Activated T-cell treated with anti-CD3 and anti-CD28 coated beads, Interleukin-2, amount 50 U/mL, for 1 hour (primary cell): Measurements from ENCODE around the gene BCAS4.
"Not testable (repeated sequence)": the region's sequence is repeated elsewhere in the genome, so short reads cannot be mapped to it uniquely, and the experiment has no call there.

ENCODE experiments used
- DNase-seq: peaks from one replicate; pipeline ENCODE4 v3.0.0-alpha.2; 2020

Gene BCAS4

DNA sequence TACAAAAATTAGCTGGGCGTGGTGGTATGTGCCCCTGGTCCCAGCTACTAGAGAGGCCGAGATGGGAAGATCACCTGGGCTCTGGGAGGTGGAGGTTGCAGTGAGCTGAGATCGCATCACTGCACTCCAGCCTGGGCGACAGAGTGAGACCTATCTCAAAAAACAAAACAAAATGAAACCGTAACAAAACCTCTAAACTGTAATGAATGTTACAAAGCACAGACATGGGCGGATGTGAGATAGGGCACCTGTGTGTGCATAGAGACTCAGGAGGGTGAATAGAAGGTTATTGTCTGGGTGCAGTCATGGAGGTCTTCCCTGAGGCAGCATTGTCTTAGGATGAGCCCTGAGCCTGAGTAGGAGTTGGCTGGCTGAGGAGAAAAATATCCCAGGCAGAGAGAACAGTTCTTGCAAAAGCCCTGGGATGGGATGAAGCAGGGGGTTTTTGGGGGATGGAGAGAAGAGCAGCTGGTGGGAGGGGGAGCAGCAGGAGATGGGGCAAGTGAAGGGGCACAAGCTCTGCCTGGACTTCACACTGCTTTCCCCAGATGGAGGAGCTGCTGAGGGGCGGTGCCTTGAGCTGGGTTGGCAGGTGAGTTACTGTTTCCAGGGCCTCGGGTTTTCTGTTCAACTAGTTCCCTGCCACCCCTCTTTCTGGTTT, 5.2 kb downstream of the BCAS4 start:
- no peak for DNase-seq

DNA sequence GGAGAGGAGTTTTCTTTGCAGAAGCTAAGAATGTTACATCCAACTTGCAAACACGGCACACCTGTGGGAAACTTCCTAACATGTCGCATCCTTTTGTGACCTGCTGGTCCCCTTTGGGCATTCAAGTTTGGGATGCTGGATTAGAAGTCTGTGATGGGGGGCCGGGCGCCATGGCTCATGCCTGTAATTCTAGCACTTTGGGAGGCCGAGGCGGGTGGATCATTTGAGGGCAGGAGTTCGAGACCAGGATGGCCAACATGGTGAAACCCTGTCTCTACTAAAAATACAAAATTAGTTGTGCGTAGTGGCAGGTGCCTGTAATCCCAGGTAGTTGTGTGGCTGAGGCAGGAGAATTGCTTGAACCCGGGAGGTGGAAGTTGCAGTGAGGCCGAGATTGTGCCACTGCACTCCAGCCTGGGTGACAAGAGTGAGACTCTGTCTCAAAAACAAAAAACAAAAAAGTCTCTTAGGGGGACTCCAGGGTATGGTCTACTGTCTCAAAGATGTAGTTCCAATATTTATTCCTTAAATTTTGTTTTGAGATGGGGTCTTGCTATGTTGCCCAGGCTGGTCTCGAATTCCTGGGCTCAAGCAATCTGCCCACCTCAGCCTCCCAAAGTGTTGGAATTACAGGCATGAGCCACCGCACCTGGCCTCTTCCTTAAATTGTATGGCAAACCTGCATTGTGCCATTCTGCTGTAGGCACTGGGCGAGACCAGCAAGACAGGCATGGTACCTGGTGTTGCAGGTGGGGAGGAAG, 6.3 kb downstream of the BCAS4 start:
- not testable (repeated sequence) for DNase-seq

DNA sequence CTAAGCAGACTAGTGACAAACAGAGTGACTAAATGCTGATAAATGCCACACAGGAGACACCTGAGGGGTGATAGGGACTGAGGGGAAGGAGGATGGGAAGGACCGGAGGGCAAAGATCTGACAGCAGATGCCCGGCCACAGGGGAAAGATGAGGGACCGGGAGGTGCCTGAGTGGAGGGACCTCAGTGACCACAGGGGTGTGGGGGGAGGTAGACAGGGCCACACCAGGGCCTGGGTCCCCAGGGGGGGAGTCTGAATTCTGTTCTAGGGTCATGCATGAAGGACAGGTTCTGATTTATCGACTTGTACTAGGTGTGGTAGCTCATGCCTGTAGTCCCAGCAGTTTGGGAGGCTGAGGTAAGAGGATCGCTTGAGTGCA, 6.9 kb downstream of the BCAS4 start:
- no peak for DNase-seq

GRCh38 chr20:50802289-50802688, 7.4 kb downstream of the BCAS4 start:
- no peak for DNase-seq

DNA sequence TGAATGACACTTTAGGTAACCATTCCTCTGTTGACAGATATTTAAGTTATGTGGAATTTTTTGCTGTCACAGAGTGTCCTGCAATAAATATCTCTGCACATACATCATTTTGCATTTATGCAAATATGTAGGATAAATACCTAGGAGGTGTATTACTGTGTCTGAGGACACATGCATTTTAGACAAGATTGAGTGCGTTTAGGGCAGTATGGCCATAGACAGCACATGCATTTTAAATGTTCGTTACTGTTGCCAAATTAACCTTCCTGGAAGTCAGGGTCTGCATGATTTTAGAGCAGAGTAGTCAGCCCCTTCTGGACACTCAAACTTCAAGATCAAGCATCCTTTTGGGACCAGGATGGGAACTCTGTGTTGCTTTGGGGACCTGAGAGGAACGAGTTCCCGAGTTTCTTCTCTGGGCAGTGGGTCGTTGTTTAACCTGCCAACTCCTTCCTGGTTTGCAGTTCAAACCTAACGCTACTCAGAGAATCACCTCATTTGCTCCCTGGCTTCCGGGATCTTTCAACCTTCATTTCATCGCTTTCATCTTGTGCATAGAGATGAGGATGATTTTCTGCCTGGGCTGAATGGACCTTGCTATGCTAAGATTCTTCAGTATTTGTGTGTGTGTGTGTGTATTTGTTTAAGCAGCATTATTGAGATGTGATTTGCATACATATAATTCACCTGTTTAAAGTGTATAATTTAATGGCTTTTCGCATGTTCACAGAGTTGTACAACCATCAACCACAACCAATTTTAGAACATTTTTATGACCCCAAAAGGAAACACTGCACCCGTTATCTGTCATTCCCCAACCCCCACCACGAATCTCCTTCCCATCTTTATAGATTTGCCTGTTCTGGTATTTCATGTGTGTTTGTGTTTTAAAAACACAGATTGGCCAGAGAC, 9.8 kb downstream of the BCAS4 start:
- peak; percentile 32 for DNase-seq

GRCh38 chr20:50805349-50805684, 10.5 kb downstream of the BCAS4 start:
- no peak for DNase-seq

GRCh38 chr20:50806126-50806768, 11.4 kb downstream of the BCAS4 start:
- no peak for DNase-seq

DNA sequence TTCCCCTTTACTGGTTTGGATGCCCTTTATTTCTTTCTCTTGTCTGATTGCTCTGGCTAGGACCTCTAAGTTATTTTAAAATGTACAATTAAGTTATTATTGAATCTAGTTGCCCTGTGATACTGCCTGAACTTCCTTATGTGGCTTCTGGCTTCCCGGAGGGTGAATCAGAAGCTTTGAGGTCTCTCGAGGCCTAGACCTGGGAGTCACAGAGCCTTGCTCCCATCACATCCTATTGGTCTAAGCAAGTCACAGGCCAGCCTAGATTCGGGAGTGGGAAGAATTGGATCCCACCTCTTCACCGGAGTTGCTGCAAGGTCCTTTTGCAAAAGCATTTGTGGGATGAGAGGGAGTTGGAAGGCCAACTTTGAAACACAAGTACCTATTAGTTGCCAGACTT, 15.2 kb downstream of the BCAS4 start:
- no peak for DNase-seq

- DNase-seq: no peak
These were observed 16.0 kb downstream of the BCAS4 start for GRCh38 chr20:50810842-50811241.

DNA sequence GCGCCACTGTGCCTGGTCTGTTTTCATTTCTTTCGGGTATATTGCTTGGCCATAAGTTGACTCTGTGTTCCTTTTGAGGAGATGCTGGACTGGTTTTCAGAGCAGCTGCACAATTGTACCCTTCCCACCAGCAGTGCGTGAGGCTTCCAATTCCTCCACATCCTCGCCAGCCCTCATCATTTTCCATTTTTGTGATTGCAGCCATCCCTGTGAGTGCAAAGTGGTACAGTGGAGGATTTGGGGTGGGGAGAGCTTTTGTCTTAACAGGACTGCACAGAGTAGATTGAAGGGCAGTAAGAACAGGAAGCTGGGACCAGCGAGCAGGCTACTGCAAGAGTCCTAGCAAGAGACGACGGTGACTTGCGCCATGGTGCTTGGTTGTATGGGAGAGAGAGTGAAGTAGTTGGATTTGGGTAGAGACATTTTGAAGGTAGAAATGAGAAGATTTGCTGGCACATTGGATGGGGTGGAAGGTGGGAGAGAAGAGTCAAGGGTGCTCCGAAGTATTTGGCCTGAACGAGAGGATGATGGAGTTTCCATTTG, 18.3 kb downstream of the BCAS4 start:
- DNase-seq: no peak

GRCh38 chr20:50813801-50814200, 18.9 kb downstream of the BCAS4 start:
- no peak for DNase-seq

DNA sequence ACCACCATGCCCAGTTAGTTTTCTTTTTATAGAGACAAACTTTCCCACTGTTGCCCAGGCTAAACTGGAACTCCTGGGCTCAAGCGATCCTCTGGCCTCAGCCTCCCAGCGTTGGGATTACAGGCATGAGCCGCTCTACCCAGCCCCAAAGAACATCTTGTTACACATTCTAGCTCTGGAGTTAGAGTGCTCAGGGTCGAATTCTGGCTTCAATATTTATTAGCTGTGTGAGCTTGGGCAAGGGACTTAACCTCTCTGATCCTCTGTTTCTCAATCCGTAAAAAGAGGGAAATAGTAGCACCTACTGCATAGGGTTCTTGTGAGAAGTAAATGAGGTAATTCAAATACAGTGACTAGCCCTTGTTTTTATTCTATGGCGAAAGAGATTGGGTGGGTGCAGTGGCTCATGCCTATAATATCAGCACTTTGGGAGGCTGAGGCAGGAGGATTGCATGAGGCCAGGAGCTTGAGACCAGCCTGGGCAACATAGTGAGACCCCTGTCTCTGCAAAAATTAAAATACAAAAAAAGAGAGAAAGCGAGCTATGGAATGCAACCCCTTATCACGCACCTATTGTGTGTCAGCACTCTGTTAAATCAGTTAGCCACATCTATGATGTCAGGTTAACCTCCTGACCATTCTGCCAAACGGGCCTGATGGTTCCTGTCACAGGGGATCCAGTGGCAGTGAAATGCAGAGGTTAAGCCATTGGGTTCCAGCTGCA, 19.7 kb downstream of the BCAS4 start:
- DNase-seq: no peak

DNA sequence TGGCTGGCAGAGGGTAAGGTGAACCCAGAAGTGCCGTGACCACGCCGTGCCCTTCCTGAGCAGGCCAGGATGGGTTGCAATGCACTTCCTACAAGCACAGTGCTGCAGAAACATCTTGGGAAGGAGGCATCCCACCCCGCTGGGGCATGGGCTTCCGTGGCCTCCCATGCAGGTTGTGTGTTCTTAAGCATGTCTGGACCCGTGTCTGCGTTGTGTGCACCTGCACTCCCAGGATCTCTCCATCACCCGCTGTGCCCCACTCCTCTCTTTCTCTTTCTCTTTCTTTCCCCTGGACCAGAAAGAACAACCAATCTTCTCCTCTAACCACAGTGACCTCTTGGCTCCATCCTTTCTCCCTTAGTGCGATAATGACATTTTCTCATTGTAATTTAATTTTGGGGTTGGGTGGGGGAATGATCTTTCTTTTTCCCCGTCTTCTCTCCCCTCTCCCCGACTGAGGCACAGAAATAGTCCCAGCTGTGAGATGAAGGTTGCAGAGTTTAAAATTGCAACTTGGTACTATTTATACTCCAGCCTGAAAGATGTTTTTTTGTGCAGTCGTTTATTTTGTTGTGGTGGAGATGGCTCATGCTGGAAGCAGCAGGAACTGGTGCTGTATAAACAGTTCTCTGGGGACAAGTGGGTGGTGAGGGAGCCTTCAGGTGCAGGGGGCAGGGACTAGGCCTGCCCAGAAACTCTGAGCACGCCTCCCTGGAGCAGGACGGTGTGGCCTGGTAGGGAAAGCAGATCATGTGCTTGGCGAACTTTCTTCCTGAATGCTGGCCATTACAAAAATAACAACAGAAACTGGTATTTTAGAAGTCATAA, 20.5 kb downstream of the BCAS4 start:
- DNase-seq: no peak

- DNase-seq: no peak
These were observed 22.9 kb downstream of the BCAS4 start for GRCh38 chr20:50817776-50818172.

- no peak for DNase-seq
These were observed 24.5 kb downstream of the BCAS4 start for GRCh38 chr20:50819349-50819748.

DNA sequence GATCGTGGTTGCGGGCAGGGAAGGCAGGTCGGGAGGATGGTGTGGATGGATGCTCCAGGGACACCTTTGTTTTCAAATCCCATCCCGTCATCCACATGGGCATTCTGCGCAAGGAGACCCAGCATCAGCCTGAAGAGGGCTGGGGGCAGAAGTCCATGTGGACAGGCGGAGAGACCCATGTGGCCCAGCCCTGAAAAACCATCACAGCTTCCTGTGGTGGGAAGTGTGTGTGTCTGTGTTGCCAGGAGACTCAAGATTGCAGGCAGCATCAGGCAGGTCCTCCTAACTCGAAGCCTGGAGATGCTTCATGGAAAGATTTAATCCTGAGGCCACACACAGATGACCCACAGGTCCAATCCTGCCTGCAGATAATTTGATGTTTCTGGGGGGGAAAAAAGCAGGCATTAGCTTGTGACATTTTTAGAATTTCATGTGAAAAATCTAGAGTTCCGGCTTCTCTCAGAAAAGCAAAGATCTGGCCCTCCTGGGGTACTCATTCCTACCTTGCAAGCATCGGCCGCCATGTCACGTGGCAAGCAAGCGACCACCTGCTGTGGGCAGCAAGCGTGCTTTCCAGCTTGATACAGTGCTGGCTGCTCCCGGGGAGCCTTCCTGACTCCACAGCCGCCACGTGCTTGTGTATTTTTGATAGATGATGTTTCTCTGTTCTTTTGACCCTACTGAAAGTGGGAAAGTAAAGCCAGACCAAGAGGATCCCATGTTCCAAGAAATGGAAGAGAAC, 25.8 kb downstream of the BCAS4 start:
- no peak for DNase-seq

DNA sequence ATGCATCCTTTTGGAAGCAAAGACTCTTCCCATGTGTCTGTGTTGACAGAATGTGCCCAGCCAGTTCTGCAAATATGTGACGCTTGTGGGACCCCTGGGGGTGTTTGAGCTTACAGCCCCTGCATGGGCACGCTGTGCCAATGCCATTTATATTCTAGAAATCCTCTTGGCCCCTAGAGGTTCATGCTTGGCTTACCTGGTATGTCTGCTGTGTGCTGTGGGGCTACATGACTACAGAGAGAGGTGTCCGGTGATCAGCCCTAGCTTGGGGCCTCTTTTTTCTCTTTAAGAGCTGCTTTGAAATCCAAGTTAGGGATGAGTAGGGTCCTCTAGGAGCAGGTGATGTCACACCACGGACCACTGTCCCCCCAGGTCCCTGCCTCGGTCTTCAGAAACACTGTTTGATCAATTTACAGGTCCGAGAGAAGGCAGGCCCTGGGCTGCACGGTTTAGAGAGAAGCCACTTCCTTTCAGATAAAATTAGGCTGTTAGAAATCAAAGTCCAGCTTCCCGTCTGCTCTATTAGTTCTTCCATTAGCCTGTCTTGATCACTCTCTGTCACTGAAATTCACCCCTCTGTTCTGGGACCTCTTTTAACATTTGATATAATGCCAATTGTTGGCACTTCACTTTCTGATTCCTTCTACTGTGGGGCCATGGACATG, 26.5 kb downstream of the BCAS4 start:
- no peak for DNase-seq

DNA sequence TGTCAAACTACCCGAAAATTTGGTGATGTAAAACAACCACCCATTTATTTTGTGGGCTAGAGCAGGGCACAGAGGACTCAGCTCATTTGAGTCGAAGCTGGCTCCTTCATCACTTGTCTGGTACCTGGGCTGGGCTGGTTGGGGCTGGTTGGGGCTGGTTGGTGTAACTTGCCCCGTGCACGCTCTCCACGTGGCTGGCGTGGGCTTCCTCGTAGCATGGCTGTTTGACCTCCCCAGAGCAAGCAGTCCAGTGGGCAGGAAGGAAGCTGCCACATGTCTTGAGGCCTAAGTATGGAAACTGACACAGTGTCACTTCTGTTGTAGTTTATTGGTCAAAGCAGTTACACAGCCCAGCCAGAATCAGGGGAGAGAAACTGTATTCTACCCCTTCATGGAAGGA, 27.1 kb downstream of the BCAS4 start:
- DNase-seq: no peak

- DNase-seq: no peak
These were observed 28.5 kb downstream of the BCAS4 start for GRCh38 chr20:50823319-50823718.

DNA sequence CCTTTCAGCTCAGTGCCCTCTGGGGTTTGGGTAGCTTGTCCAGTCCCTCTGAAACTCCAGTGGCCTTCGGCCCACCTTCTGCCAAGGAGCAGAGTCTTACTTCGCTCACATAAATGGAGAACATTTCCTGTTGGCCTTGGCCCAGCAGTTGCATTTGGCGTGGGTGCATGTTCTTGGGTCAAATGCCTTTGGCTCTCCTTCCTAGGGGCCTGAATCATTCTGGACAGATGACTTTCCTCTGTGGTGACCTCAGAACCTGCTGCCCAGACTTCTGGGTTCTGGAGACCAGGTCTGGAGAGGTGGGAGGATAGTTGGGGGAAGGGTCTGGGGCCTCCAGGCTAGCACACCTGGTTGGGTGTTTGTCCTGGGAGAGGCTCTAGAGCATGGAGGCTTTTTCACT, 29.3 kb downstream of the BCAS4 start:
- DNase-seq: no peak
